Stimulated activated naive CD8-positive, alpha-beta T cell treated with anti-CD3 and anti-CD28 coated beads, Interleukin-15, Interleukin-2, amounts not matched to agents 100 ng/mL and 50 ng/mL, for 24 hours (primary cell): ENCODE measurements around the gene CSNK1D.

Source experiments
- H3K27ac Mint-ChIP-seq: one replicate; pipeline ENCODE4 v1.8.0; 2021; ENCODE audit warnings: mild to moderate bottlenecking, mixed read lengths
- H3K27me3 Mint-ChIP-seq: one replicate; pipeline ENCODE4 v1.8.0; 2021; ENCODE audit warnings: mixed read lengths
- H3K36me3 Mint-ChIP-seq: one replicate; pipeline ENCODE4 v1.8.0; 2021; ENCODE audit warnings: low read depth, mixed read lengths
- H3K4me1 Mint-ChIP-seq: one replicate; pipeline ENCODE4 v1.8.0; 2021; ENCODE audit warnings: low read depth, mixed read lengths
- H3K4me3 Mint-ChIP-seq: one replicate; pipeline ENCODE4 v1.8.0; 2021; ENCODE audit warnings: mild to moderate bottlenecking, mixed read lengths
- H3K9me3 Mint-ChIP-seq: one replicate; pipeline ENCODE4 v1.8.0; 2021; ENCODE audit warnings: mixed read lengths

The CSNK1D gene

GRCh38 chr17:82301916-82302567 lies 28.5 kb upstream of the CSNK1D start:
- no peaks in the 10 kb centered on the region for H3K36me3 Mint-ChIP-seq
- H3K27ac Mint-ChIP-seq: peak overlapping the region; percentile 100
- peak overlapping the region; percentile 79 for H3K4me3 Mint-ChIP-seq
- no peaks in the 10 kb centered on the region for H3K27me3 Mint-ChIP-seq
- H3K9me3 Mint-ChIP-seq: no peaks in the 10 kb centered on the region
- H3K4me1 Mint-ChIP-seq: peaks cover 97% of the 10 kb centered on the region

- Mint-ChIP-seq H3K36me3 (no peaks in the 10 kb centered on the region), H3K4me3 (peak overlapping the region; percentile 94), H3K27me3 (no peaks in the 10 kb centered on the region), H3K27ac (peak overlapping the region; percentile 100), H3K4me1 (peaks cover 97% of the 10 kb centered on the region), H3K9me3 (no peaks in the 10 kb centered on the region)
Measured at GRCh38 chr17:82301300-82301915, 27.9 kb upstream of the CSNK1D start.

GRCh38 chr17:82300707-82301270 lies 27.3 kb upstream of the CSNK1D start:
- no peaks in the 10 kb centered on the region for H3K9me3 Mint-ChIP-seq
- H3K27ac Mint-ChIP-seq: peak overlapping the region; percentile 100
- H3K27me3 Mint-ChIP-seq: no peaks in the 10 kb centered on the region
- peak overlapping the region; percentile 94 for H3K4me3 Mint-ChIP-seq
- no peaks in the 10 kb centered on the region for H3K36me3 Mint-ChIP-seq
- peaks cover 94% of the 10 kb centered on the region for H3K4me1 Mint-ChIP-seq

GRCh38 chr17:82300228-82300627 lies 26.7 kb upstream of the CSNK1D start:
- Mint-ChIP-seq H3K4me3 (peak overlapping the region; percentile 94), H3K9me3 (no peaks in the 10 kb centered on the region), H3K27me3 (no peaks in the 10 kb centered on the region), H3K36me3 (no peaks in the 10 kb centered on the region), H3K4me1 (peaks cover 94% of the 10 kb centered on the region), H3K27ac (peak overlapping the region; percentile 100)

GRCh38 chr17:82299452-82299851 lies 26.0 kb upstream of the CSNK1D start:
- H3K4me1 Mint-ChIP-seq: peaks cover 91% of the 10 kb centered on the region
- peak overlapping the region; percentile 94 for H3K4me3 Mint-ChIP-seq
- peak overlapping the region; percentile 100 for H3K27ac Mint-ChIP-seq
- H3K9me3 Mint-ChIP-seq: no peaks in the 10 kb centered on the region
- H3K27me3 Mint-ChIP-seq: no peaks in the 10 kb centered on the region
- no peaks in the 10 kb centered on the region for H3K36me3 Mint-ChIP-seq

GRCh38 chr17:82298538-82299421 lies 25.3 kb upstream of the CSNK1D start:
- Mint-ChIP-seq H3K27me3 (no peaks in the 10 kb centered on the region), H3K4me3 (peak overlapping the region; percentile 94), H3K27ac (peak overlapping the region; percentile 100), H3K36me3 (no peaks in the 10 kb centered on the region), H3K9me3 (no peaks in the 10 kb centered on the region), H3K4me1 (peaks cover 93% of the 10 kb centered on the region)

GRCh38 chr17:82297714-82298537 lies 24.4 kb upstream of the CSNK1D start:
- H3K9me3 Mint-ChIP-seq: no peaks in the 10 kb centered on the region

GRCh38 chr17:82297280-82297713 lies 23.8 kb upstream of the CSNK1D start:
- Mint-ChIP-seq H3K4me1 (peaks cover 82% of the 10 kb centered on the region), H3K27me3 (no peaks in the 10 kb centered on the region), H3K9me3 (no peaks in the 10 kb centered on the region), H3K27ac (peak overlapping the region; percentile 100), H3K4me3 (peak overlapping the region; percentile 94), H3K36me3 (no peaks in the 10 kb centered on the region)

More at GRCh38 chr17:82297714-82298537, 24.4 kb upstream of the CSNK1D start:
- no peaks in the 10 kb centered on the region for H3K36me3 Mint-ChIP-seq
- H3K4me3 Mint-ChIP-seq: peak overlapping the region; percentile 94
- peak overlapping the region; percentile 100 for H3K27ac Mint-ChIP-seq
- H3K4me1 Mint-ChIP-seq: peaks cover 88% of the 10 kb centered on the region
- H3K27me3 Mint-ChIP-seq: no peaks in the 10 kb centered on the region

GRCh38 chr17:82296511-82297279 lies 23.2 kb upstream of the CSNK1D start:
- peak overlapping the region; percentile 100 for H3K27ac Mint-ChIP-seq
- H3K4me3 Mint-ChIP-seq: peak overlapping the region; percentile 94
- H3K27me3 Mint-ChIP-seq: no peaks in the 10 kb centered on the region
- no peaks in the 10 kb centered on the region for H3K9me3 Mint-ChIP-seq
- H3K4me1 Mint-ChIP-seq: peaks cover 79% of the 10 kb centered on the region
- no peaks in the 10 kb centered on the region for H3K36me3 Mint-ChIP-seq

GRCh38 chr17:82295472-82295814 lies 21.9 kb upstream of the CSNK1D start:
- Mint-ChIP-seq H3K9me3 (no peaks in the 10 kb centered on the region), H3K36me3 (no peaks in the 10 kb centered on the region), H3K4me3 (no peak overlapping the region), H3K4me1 (peaks cover 72% of the 10 kb centered on the region), H3K27me3 (no peaks in the 10 kb centered on the region), H3K27ac (no peak overlapping the region)

GRCh38 chr17:82294064-82294773 lies 20.7 kb upstream of the CSNK1D start:
- Mint-ChIP-seq H3K9me3 (no peaks in the 10 kb centered on the region), H3K4me3 (peak overlapping the region; percentile 65), H3K27ac (peak overlapping the region; percentile 85), H3K4me1 (peaks cover 61% of the 10 kb centered on the region), H3K27me3 (no peaks in the 10 kb centered on the region), H3K36me3 (no peaks in the 10 kb centered on the region)

- H3K4me1 Mint-ChIP-seq: peaks cover 51% of the 10 kb centered on the region
- no peaks in the 10 kb centered on the region for H3K9me3 Mint-ChIP-seq
- peak overlapping the region; percentile 84 for H3K27ac Mint-ChIP-seq
- no peaks in the 10 kb centered on the region for H3K27me3 Mint-ChIP-seq
- peak overlapping the region; percentile 81 for H3K4me3 Mint-ChIP-seq
- no peaks in the 10 kb centered on the region for H3K36me3 Mint-ChIP-seq
Measured at GRCh38 chr17:82292251-82293154, 19.0 kb upstream of the CSNK1D start.
